ENCODE data around the gene ZNF474.

Gene ZNF474

DNA sequence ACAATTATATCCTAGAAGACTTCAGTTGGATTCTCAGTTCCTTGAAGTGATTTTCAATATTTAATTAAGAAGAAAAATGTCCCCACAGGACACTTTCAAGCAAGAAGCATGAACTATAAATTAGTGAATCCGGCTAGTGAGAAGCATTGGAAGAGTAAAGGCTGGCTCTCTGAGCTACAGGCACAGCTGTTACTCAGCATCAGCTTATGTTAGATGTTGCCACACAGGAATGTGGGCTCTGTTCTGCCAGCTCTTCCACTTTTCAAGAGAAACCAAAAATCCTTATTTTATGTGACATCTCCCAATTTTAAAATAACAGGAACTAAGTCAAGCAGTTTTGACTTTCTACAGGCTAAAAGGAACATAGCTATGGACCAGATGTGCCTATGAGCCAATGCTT is 14.9 kb downstream of the ZNF474 start:
- Histone ChIP-seq H3K36me3 (ENCODE audit: control insufficient read depth, insufficient read depth, low read length) (no peaks in the 10 kb centered on the region), H3K9me3 (ENCODE audit: control insufficient read depth, insufficient read depth, low read length) (no peaks in the 10 kb centered on the region)

DNA sequence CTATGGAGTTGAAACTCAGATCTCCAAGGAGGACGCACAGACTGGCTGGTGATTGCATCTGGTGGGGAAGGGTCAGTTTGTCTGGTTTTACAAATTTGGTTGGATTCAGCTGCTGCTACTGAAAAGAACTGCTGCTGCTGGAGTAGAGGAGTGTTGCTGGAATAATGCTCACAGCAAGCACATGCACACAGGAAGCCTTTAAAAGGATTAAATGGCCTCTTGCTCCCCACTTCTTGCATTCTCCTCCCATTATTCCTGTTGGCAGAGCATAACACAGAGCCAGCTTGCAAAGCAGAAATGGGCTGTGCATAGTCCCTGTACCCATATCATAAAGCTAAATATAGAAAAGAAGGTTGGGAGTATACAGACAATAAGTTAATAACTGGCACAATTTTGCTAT is 16.6 kb downstream of the ZNF474 start:
- Histone ChIP-seq H3K9me3 (ENCODE audit: control insufficient read depth, insufficient read depth, low read length) (no peaks in the 10 kb centered on the region), H3K36me3 (ENCODE audit: control insufficient read depth, insufficient read depth, low read length) (no peaks in the 10 kb centered on the region), H3K4me1 (ENCODE audit: control insufficient read depth, insufficient read depth, low read length) (no peaks in the 10 kb centered on the region), H3K27me3 (ENCODE audit: control insufficient read depth, insufficient read depth, low read length) (no peaks in the 10 kb centered on the region), H3K4me3 (ENCODE audit: low read depth, low read length) (no peak overlapping the region), H3K9ac (ENCODE audit: low read depth, low read length) (no peak overlapping the region)

More for the DNA sequence above, 14.9 kb downstream of the ZNF474 start:
- H3K9ac ChIP-seq (ENCODE audit: low read depth, low read length): no peak overlapping the region
- H3K4me3 ChIP-seq (ENCODE audit: low read depth, low read length): no peak overlapping the region
- H3K27me3 ChIP-seq (ENCODE audit: control insufficient read depth, insufficient read depth, low read length): no peaks in the 10 kb centered on the region
- no peaks in the 10 kb centered on the region for H3K4me1 ChIP-seq (ENCODE audit: control insufficient read depth, insufficient read depth, low read length)

DNA sequence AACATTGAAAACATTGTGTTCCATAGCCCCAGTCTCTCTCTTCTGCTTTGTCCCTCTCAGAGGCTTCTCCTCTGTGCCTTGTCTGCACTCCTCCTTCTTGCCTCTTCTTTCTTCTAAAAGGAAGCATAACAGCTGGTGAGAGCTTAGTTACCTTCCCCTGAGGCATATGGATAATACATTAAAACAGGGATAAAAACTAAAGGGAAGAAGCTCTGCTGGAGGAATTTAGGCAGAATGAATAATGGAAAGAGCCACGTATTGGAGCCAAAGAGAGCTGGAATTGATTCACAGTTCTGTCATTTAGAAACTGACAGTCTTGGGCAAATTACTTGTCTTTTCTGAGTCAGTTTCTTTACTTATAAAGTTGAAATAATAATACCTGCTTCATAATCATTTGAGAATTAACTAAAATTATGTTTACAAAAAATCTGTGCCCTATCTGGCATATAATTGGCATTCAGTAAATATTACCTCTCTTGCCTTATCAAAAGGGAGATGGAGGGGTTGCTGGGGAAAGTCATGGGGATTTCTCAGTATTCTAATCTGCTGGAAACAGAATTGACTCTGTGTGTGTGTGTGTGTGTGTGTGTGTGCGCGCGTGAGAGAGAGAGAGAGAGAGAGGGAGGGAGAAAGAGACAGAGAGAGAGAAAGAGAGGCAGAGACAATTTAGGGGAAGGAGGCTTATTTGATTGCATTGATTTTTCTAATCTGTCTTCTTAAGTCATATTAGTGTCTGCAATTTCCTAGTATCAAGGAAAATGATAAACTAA is 20.2 kb downstream of the ZNF474 start:
- Histone ChIP-seq H3K9me3 (ENCODE audit: control insufficient read depth, insufficient read depth, low read length) (no peaks in the 10 kb centered on the region), H3K4me3 (ENCODE audit: low read depth, low read length) (no peak overlapping the region), H3K9ac (ENCODE audit: low read depth, low read length) (no peak overlapping the region), H3K36me3 (ENCODE audit: control insufficient read depth, insufficient read depth, low read length) (no peaks in the 10 kb centered on the region), H3K4me1 (ENCODE audit: control insufficient read depth, insufficient read depth, low read length) (no peaks in the 10 kb centered on the region), H3K27me3 (ENCODE audit: control insufficient read depth, insufficient read depth, low read length) (no peaks in the 10 kb centered on the region)

DNA sequence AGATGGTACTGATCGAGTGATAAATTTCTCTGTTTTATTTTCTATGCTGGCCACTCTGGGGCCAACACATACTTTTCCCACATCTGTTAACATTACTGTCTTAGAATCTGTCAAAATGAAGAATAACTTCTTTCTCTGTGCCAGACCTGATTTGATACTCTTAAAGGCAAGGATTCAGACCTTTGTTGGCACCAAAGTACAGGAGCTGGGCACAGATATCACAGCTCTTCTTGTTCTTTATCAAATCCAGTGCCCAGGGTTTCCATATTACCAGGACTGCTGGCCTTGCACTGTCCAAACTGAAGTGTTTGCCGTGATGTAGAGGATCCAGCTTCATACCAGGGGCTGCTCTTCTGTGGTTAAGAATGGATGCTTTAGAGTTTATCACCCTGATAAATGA is 20.9 kb downstream of the ZNF474 start:
- Histone ChIP-seq H3K4me1 (ENCODE audit: control insufficient read depth, insufficient read depth, low read length) (no peaks in the 10 kb centered on the region), H3K9ac (ENCODE audit: low read depth, low read length) (no peak overlapping the region), H3K4me3 (ENCODE audit: low read depth, low read length) (no peak overlapping the region)

DNA sequence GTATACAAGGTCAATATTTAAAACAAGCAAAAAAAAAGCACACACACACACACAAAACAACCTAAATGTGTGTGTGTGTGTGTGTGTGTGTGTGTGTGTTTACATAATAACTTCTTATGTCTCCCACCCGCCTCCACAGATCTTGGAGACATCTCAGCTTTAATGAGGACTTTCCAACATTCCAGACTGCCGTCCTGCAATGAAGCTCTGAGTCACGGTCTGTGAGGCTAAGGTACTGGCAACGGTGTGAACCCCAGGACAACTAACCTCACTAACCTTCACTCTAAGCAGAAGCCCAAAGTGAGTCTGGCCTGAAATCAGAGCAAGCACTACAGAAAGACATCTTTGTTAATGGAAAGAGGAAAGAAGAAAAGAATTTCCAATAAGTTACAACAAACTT is 22.3 kb downstream of the ZNF474 start:
- Histone ChIP-seq H3K4me3 (ENCODE audit: low read depth, low read length) (no peak overlapping the region), H3K9me3 (ENCODE audit: control insufficient read depth, insufficient read depth, low read length) (no peaks in the 10 kb centered on the region), H3K36me3 (ENCODE audit: control insufficient read depth, insufficient read depth, low read length) (no peaks in the 10 kb centered on the region), H3K4me1 (ENCODE audit: control insufficient read depth, insufficient read depth, low read length) (no peaks in the 10 kb centered on the region), H3K27me3 (ENCODE audit: control insufficient read depth, insufficient read depth, low read length) (no peaks in the 10 kb centered on the region), H3K9ac (ENCODE audit: low read depth, low read length) (no peak overlapping the region)

More for the DNA sequence above, 20.9 kb downstream of the ZNF474 start:
- H3K9me3 ChIP-seq (ENCODE audit: control insufficient read depth, insufficient read depth, low read length): no peaks in the 10 kb centered on the region
- H3K36me3 ChIP-seq (ENCODE audit: control insufficient read depth, insufficient read depth, low read length): no peaks in the 10 kb centered on the region
- H3K27me3 ChIP-seq (ENCODE audit: control insufficient read depth, insufficient read depth, low read length): no peaks in the 10 kb centered on the region

DNA sequence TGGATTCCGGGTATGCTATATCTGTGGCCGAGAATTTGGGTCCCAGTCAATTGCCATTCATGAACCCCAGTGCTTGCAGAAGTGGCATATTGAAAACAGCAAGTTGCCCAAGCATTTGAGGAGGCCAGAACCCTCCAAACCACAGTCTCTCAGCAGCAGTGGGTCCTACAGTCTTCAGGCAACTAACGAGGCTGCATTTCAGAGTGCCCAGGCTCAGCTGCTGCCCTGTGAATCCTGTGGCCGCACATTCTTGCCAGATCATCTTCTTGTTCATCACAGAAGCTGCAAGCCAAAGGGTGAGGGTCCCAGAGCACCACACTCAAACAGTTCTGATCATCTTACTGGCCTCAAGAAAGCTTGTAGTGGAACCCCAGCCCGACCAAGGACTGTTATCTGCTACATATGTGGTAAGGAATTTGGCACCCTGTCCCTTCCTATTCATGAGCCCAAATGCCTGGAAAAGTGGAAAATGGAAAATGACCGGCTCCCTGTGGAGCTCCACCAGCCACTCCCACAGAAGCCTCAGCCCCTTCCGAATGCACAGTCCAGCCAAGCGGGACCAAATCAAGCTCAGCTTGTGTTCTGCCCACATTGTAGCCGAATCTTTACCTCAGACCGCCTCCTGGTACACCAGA is 23.0 kb downstream of the ZNF474 start:
- Histone ChIP-seq H3K4me3 (ENCODE audit: low read depth, low read length) (no peak overlapping the region), H3K9ac (ENCODE audit: low read depth, low read length) (no peak overlapping the region), H3K9me3 (ENCODE audit: control insufficient read depth, insufficient read depth, low read length) (no peaks in the 10 kb centered on the region), H3K36me3 (ENCODE audit: control insufficient read depth, insufficient read depth, low read length) (no peaks in the 10 kb centered on the region), H3K4me1 (ENCODE audit: control insufficient read depth, insufficient read depth, low read length) (no peaks in the 10 kb centered on the region), H3K27me3 (ENCODE audit: control insufficient read depth, insufficient read depth, low read length) (no peaks in the 10 kb centered on the region)

DNA sequence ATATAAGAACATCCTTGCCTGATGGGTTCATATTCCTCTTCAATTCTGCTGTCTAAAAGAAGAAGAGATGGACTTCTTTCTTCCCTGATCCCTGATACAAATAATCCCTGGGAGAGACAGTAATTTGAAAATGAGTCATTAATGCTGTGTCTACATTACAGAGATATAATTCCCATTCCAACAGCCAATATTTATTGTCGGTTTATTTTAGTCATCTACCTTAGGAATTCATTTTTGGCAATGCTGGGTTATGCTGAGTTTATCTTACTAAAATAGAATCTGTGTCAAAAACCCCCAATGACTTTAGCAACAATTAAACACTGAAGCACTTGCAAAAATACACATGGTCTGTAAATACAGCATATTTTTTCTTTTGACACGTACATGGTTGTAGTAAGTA is 23.9 kb downstream of the ZNF474 start:
- Histone ChIP-seq H3K4me1 (ENCODE audit: control insufficient read depth, insufficient read depth, low read length) (no peaks in the 10 kb centered on the region), H3K9me3 (ENCODE audit: control insufficient read depth, insufficient read depth, low read length) (no peaks in the 10 kb centered on the region), H3K27me3 (ENCODE audit: control insufficient read depth, insufficient read depth, low read length) (no peaks in the 10 kb centered on the region), H3K36me3 (ENCODE audit: control insufficient read depth, insufficient read depth, low read length) (no peaks in the 10 kb centered on the region), H3K9ac (ENCODE audit: low read depth, low read length) (no peak overlapping the region), H3K4me3 (ENCODE audit: low read depth, low read length) (no peak overlapping the region)

DNA sequence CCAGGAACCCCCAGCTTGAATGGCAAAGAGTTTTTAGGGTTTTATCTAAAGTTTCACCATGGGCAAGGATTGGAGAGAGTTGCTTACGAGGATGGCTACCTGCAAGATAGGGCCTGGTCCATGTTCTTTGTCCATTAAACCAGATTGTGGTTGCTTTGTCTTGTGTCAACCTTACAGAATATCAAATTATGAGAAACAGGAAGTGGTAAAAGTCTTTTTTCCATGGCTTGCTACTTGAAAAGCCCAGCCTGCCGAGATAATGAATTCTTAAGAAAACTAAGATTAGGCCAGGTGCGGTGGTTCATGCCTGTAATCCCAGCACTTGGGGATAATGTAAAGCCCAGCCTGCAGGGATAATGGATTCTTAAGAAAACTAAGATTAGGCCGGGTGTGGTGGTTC is 24.4 kb downstream of the ZNF474 start:
- H3K27me3 ChIP-seq (ENCODE audit: control insufficient read depth, insufficient read depth, low read length): no peaks in the 10 kb centered on the region
- no peaks in the 10 kb centered on the region for H3K36me3 ChIP-seq (ENCODE audit: control insufficient read depth, insufficient read depth, low read length)
- H3K9ac ChIP-seq (ENCODE audit: low read depth, low read length): no peak overlapping the region
- H3K4me1 ChIP-seq (ENCODE audit: control insufficient read depth, insufficient read depth, low read length): no peaks in the 10 kb centered on the region
- H3K9me3 ChIP-seq (ENCODE audit: control insufficient read depth, insufficient read depth, low read length): no peaks in the 10 kb centered on the region
- H3K4me3 ChIP-seq (ENCODE audit: low read depth, low read length): no peak overlapping the region

DNA sequence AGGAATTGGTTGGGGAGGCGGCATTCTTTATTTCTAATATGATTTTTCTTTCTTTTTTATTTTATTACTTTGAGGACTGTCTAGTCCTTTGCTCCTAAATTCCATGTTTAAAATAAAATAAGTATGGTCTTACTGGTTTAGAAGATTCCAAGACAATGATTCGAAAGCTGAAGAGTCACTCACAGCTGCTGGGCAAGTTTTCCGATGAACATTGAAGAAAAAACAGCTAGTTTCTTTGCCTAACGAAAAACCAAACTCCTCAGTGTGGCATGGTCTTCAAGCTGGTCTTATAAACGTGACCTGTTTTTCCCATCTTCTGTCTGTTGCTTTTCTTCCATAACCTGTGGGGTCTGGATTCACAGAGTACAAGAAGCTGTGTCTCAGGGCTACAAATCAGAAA is 25.1 kb downstream of the ZNF474 start:
- no peaks in the 10 kb centered on the region for H3K4me1 ChIP-seq (ENCODE audit: control insufficient read depth, insufficient read depth, low read length)
- H3K36me3 ChIP-seq (ENCODE audit: control insufficient read depth, insufficient read depth, low read length): no peaks in the 10 kb centered on the region
- H3K9ac ChIP-seq (ENCODE audit: low read depth, low read length): no peak overlapping the region
- no peaks in the 10 kb centered on the region for H3K27me3 ChIP-seq (ENCODE audit: control insufficient read depth, insufficient read depth, low read length)
- no peaks in the 10 kb centered on the region for H3K9me3 ChIP-seq (ENCODE audit: control insufficient read depth, insufficient read depth, low read length)
- no peak overlapping the region for H3K4me3 ChIP-seq (ENCODE audit: low read depth, low read length)

DNA sequence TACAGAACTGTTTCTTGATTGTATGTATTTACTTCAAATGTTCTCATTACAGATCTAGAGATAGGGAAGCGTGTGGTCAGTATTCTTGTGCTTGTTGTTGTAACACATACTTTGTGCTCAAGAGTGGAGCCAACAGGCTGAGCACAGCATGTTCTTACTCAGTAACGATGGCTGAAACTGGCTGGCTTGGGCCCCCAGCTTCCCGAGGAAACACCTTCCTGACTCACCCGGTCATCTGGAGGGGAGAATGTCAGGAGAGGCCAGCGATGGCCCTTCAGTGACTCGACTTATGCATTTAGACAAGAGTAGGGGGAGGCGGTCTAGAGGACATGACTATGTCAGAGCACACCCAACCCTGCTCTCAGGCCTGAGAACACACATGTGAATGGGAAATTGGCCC is 25.6 kb downstream of the ZNF474 start:
- no peaks in the 10 kb centered on the region for H3K4me1 ChIP-seq (ENCODE audit: control insufficient read depth, insufficient read depth, low read length)

DNA sequence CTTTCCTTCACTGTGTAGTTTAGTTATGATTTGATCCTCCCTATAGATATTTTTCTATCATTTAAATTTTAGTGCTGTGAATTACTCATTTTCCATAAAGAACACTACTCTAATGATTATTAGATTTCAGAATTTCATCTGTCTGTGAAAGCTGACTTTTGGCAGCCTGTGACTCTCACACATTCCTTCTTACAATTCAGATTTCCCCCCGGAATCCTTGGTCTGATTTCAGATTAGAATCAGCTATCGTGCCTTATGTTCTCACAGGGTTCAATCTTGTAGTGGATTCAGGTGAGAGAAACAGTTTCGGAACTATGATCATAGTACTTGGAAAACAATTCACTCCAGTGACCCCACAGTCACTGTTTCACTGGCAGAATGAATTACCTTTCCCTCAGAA is 26.2 kb downstream of the ZNF474 start:
- Histone ChIP-seq H3K9me3 (ENCODE audit: control insufficient read depth, insufficient read depth, low read length) (no peaks in the 10 kb centered on the region), H3K9ac (ENCODE audit: low read depth, low read length) (no peak overlapping the region), H3K36me3 (ENCODE audit: control insufficient read depth, insufficient read depth, low read length) (no peaks in the 10 kb centered on the region), H3K27me3 (ENCODE audit: control insufficient read depth, insufficient read depth, low read length) (no peaks in the 10 kb centered on the region), H3K4me3 (ENCODE audit: low read depth, low read length) (no peak overlapping the region), H3K4me1 (ENCODE audit: control insufficient read depth, insufficient read depth, low read length) (no peaks in the 10 kb centered on the region)

More for the DNA sequence above, 25.6 kb downstream of the ZNF474 start:
- no peak overlapping the region for H3K4me3 ChIP-seq (ENCODE audit: low read depth, low read length)
- no peaks in the 10 kb centered on the region for H3K9me3 ChIP-seq (ENCODE audit: control insufficient read depth, insufficient read depth, low read length)
- no peaks in the 10 kb centered on the region for H3K27me3 ChIP-seq (ENCODE audit: control insufficient read depth, insufficient read depth, low read length)
- H3K36me3 ChIP-seq (ENCODE audit: control insufficient read depth, insufficient read depth, low read length): no peaks in the 10 kb centered on the region
- no peak overlapping the region for H3K9ac ChIP-seq (ENCODE audit: low read depth, low read length)

DNA sequence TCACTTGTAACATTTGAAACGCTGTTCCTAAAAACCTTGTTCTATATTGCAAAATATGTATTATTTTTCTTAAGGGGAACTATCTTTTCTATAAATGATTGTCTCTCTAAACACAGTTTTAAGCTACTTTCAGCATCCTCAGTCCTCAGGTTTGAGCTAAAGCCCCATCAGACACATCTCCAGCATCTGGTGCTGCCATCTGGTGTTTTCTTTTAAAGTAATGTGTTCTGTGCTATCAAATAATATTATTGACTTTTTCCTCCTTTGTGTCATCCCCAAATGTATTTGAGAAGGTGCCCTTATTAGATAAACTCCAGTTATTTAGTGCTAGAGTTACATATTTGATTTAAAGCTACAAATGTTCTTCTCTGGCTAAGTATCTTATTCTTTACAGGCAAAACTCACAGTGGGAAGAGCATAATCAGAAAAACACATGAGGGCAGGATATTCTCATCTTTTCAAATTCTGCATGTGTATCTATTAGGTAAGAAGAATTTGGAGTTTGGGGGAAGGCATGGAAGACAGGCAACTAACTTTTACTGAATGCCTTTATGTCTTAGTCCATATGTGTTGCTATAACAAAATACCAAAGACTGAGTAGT is 27.5 kb downstream of the ZNF474 start:
- H3K4me3 ChIP-seq (ENCODE audit: low read depth, low read length): no peak overlapping the region
- no peaks in the 10 kb centered on the region for H3K9me3 ChIP-seq (ENCODE audit: control insufficient read depth, insufficient read depth, low read length)
- no peaks in the 10 kb centered on the region for H3K27me3 ChIP-seq (ENCODE audit: control insufficient read depth, insufficient read depth, low read length)
- no peak overlapping the region for H3K9ac ChIP-seq (ENCODE audit: low read depth, low read length)
- no peaks in the 10 kb centered on the region for H3K4me1 ChIP-seq (ENCODE audit: control insufficient read depth, insufficient read depth, low read length)
- no peaks in the 10 kb centered on the region for H3K36me3 ChIP-seq (ENCODE audit: control insufficient read depth, insufficient read depth, low read length)

Measured in iPS-15b (cell line).